Sigmoid colon (tissue), 7 donors: ENCODE data around the gene CCDC192. TPM values are rescaled to one million over a fixed set of nuclear protein-coding genes. Genes with fewer than 3 reads are reported as not detected.

ENCODE experiments used
- DNase-seq: peaks from one replicate; pipeline ENCODE4 v3.0.0-alpha.2; 2019
- H3K27ac ChIP-seq, 4 donors: fragments of 200-600 bp; sonication (generic); one replicate each; pipeline ENCODE4 v1.5.1; 2016 to 2019; ENCODE audit warnings: mild to moderate bottlenecking in 1 of 4
- H3K27me3 ChIP-seq, 3 donors: fragments of 200-600 bp; sonication (generic); one replicate each; pipeline ENCODE4 v1.5.1; 2019; ENCODE audit warnings: mild to moderate bottlenecking in 1 of 3
- H3K36me3 ChIP-seq, 4 donors: fragments of 200-600 bp; sonication (generic); one replicate each; pipeline ENCODE4 v1.5.1; 2016 to 2019
- H3K4me1 ChIP-seq, 4 donors: fragments of 200-600 bp; sonication (generic); one replicate each; pipeline ENCODE4 v1.5.1; 2017 to 2019
- H3K4me3 ChIP-seq, 4 donors: fragments of 200-600 bp; sonication (generic); one replicate each; pipeline ENCODE4 v1.5.1; 2017 to 2019; ENCODE audit warnings: mild to moderate bottlenecking in 2 of 4, moderate library complexity in 1 of 4
- H3K9me3 ChIP-seq, 4 donors: fragments of 200-600 bp in 3 of 4; sonication (generic) in 3 of 4; one replicate each; pipeline versions ENCODE4 v1.5.1 to v1.6.1; 2013 to 2019
- CTCF ChIP-seq, 4 experiments: fragments of 450-650 bp in 3 of 4; fragments of 200-600 bp in 1 of 4; IDR thresholded peaks; one replicate each; pipeline ENCODE4 v1.5.1; 2016 to 2019; ENCODE audit warnings: antibody characterized with exemption in 4 of 4, mild to moderate bottlenecking in 3 of 4, moderate library complexity in 2 of 4
- EP300 ChIP-seq, 4 donors: sonication (generic); formaldehyde crosslinking; IDR thresholded peaks; one replicate each; pipeline ENCODE4 v1.6.1; 2017; ENCODE audit warnings: antibody characterized with exemption in 4 of 4
- POLR2A ChIP-seq, 2 donors: fragments of 450-650 bp; IDR thresholded peaks; one replicate each; pipeline ENCODE4 v1.6.1; 2016; ENCODE audit warnings: antibody characterized with exemption in 2 of 2, mild to moderate bottlenecking in 2 of 2, moderate library complexity in 2 of 2
- POLR2AphosphoS5 ChIP-seq, 4 donors: sonication (generic); formaldehyde crosslinking; IDR thresholded peaks; one replicate each; pipeline ENCODE4 v1.6.1; 2017; ENCODE audit warnings: antibody characterized with exemption in 4 of 4
- WGBS, 2 donors: extraction: QIAGEN DNeasy Blood & Tissue Kit; methylation state at CpG; one replicate each; pipeline ENCODE4 v1.1.7; 2013; 5-methylcytosine and 5-hydroxymethylcytosine counted together
- intact Hi-C: fragments of 100-400 bp; cut with DNase I; formaldehyde crosslinking; loops from one replicate; pipeline ENCODE4 v1.15.1; 2023
- polyA plus RNA-seq, 3 donors: library from polyadenylated mRNA; stranded (reverse); fragments of 200-250 nt; gene quantifications; one replicate each; pipeline ENCODE4 v1.2.3, GENCODE V29; 2013
- total RNA-seq, 4 donors: library from RNA; depleted of rRNA; stranded (reverse); fragments of >200 nt; gene quantifications; one replicate each; pipeline ENCODE4 v1.1.0, GENCODE V29; 2016
- donor health status: healthy with polysubstance abuse.
- donor health status: Bipolar disorder and iron deficiency.
- donor health status: healthy.

Gene CCDC192
- total and polyA plus RNA-seq, 7 donors: 0.36 to 2.4 TPM; not detected in 5

- no peaks in the 10 kb centered on the region for H3K27me3 ChIP-seq
- H3K27ac ChIP-seq: peak overlapping the region in 2 of 4 donors; percentile 38 to 71
- no peak overlapping the region for H3K4me3 ChIP-seq
- whole genome bisulfite sequencing, 2 donors: 72 to 74% methylated on average over 1 of the region's 1 CpG
- H3K36me3 ChIP-seq: no peaks in the 10 kb centered on the region
- no peak for DNase-seq
- TF ChIP-seq POLR2AphosphoS5 (IDR thresholded peaks at IDR 0.05) (no peak), CTCF (IDR thresholded peaks at IDR 0.05) (no peak), POLR2A (IDR thresholded peaks at IDR 0.05) (no peak), EP300 (IDR thresholded peaks at IDR 0.05) (no peak)
- intact Hi-C loops: no loop called here
- no peaks in the 10 kb centered on the region for H3K9me3 ChIP-seq
- peaks cover 0 to 51% (median 40%) of the 10 kb centered on the region in 4 donors for H3K4me1 ChIP-seq
These were observed 257.1 kb downstream of the CCDC192 start for GRCh38 chr5:127960270-127960691.

GRCh38 chr5:127961006-127961762 lies 258.0 kb downstream of the CCDC192 start:
- Histone ChIP-seq H3K4me3 (no peak overlapping the region), H3K4me1 (peaks cover 0 to 51% (median 40%) of the 10 kb centered on the region in 4 donors), H3K36me3 (peaks cover 0 to 4% (median 0%) of the 10 kb centered on the region in 4 donors), H3K27me3 (no peaks in the 10 kb centered on the region), H3K27ac (peak overlapping the region in 1 of 4 donors; percentile 14), H3K9me3 (no peaks in the 10 kb centered on the region)
- WGBS, 2 donors: 64 to 75% methylated on average over 2 of the region's 2 CpGs
- intact Hi-C loops: no loop called here
- TF ChIP-seq POLR2AphosphoS5 (IDR thresholded peaks at IDR 0.05) (no peak), CTCF (IDR thresholded peaks at IDR 0.05) (no peak), EP300 (IDR thresholded peaks at IDR 0.05) (no peak), POLR2A (IDR thresholded peaks at IDR 0.05) (no peak)
- DNase-seq: no peak

GRCh38 chr5:127961763-127962145 lies 258.6 kb downstream of the CCDC192 start:
- Histone ChIP-seq H3K4me1 (peaks cover 0 to 47% (median 37%) of the 10 kb centered on the region in 4 donors), H3K36me3 (peaks cover 0 to 8% (median 0%) of the 10 kb centered on the region in 4 donors), H3K27me3 (no peaks in the 10 kb centered on the region), H3K9me3 (no peaks in the 10 kb centered on the region), H3K27ac (peak overlapping the region in 1 of 4 donors; percentile 14), H3K4me3 (no peak overlapping the region)
- intact Hi-C loops: no loop called here
- WGBS, 2 donors: 17 to 63% methylated on average over 3 of the region's 3 CpGs
- DNase-seq: no peak
- TF ChIP-seq EP300 (IDR thresholded peaks at IDR 0.05) (no peak), POLR2A (IDR thresholded peaks at IDR 0.05) (no peak), POLR2AphosphoS5 (IDR thresholded peaks at IDR 0.05) (no peak), CTCF (IDR thresholded peaks at IDR 0.05) (no peak)

- Histone ChIP-seq H3K4me3 (no peak overlapping the region), H3K4me1 (peaks cover 0 to 39% (median 30%) of the 10 kb centered on the region in 4 donors), H3K27ac (no peak overlapping the region), H3K9me3 (no peaks in the 10 kb centered on the region), H3K36me3 (peaks cover 0 to 8% (median 0%) of the 10 kb centered on the region in 4 donors), H3K27me3 (no peaks in the 10 kb centered on the region)
- intact Hi-C loops: no loop called here
- DNase-seq: no peak
- 95 to 96% methylated on average over 1 of the region's 1 CpG for WGBS, 2 donors
- TF ChIP-seq EP300 (IDR thresholded peaks at IDR 0.05): no peak
These were observed 259.3 kb downstream of the CCDC192 start for GRCh38 chr5:127962491-127962890.

- no peak for DNase-seq
- H3K27ac ChIP-seq: no peak overlapping the region
- peaks cover 0 to 8% (median 0%) of the 10 kb centered on the region in 4 donors for H3K36me3 ChIP-seq
- H3K4me1 ChIP-seq: peaks cover 0 to 32% (median 24%) of the 10 kb centered on the region in 4 donors
- 72 to 76% methylated on average over 1 of the region's 1 CpG for WGBS, 2 donors
- TF ChIP-seq CTCF (IDR thresholded peaks at IDR 0.05): no peak
- no peak for TF ChIP-seq POLR2AphosphoS5 (IDR thresholded peaks at IDR 0.05)
- no peak for TF ChIP-seq EP300 (IDR thresholded peaks at IDR 0.05)
- no peak for TF ChIP-seq POLR2A (IDR thresholded peaks at IDR 0.05)
- H3K4me3 ChIP-seq: no peak overlapping the region
- no peaks in the 10 kb centered on the region for H3K27me3 ChIP-seq
- H3K9me3 ChIP-seq: no peaks in the 10 kb centered on the region
- intact Hi-C loops: no loop called here
These were observed 260.0 kb downstream of the CCDC192 start for GRCh38 chr5:127963233-127963632.
